Adipocyte (in vitro differentiated cells): ENCODE results near the gene ADAMTS4.

Experiments used
- DNase-seq: peaks from one replicate; pipeline ENCODE4 v3.0.0-alpha.2; 2015; ENCODE audit warnings: low read depth
- H3K27me3 ChIP-seq: replicated peaks from 2 replicates; pipeline ENCODE4 v1.7.0; 2013; ENCODE audit warnings: mild to moderate bottlenecking, low read length, moderate library complexity; ENCODE audit not compliant: control insufficient read depth, insufficient read depth
- H3K36me3 ChIP-seq: 2 replicates; pipeline ENCODE4 v1.7.0; 2013; ENCODE audit warnings: low read length, mild to moderate bottlenecking, moderate library complexity; ENCODE audit not compliant: control insufficient read depth, insufficient read depth, severe bottlenecking
- H3K4me1 ChIP-seq: 2 replicates; pipeline ENCODE4 v1.7.0; 2013; ENCODE audit warnings: mild to moderate bottlenecking, low read length, moderate library complexity; ENCODE audit not compliant: control insufficient read depth, insufficient read depth
- H3K4me3 ChIP-seq: 2 replicates; pipeline ENCODE4 v1.7.0; 2013; ENCODE audit warnings: mild to moderate bottlenecking, low read length, moderate library complexity
- H3K9ac ChIP-seq: 2 replicates; pipeline ENCODE4 v1.7.0; 2013; ENCODE audit warnings: mild to moderate bottlenecking, low read length, moderate library complexity
- H3K9me3 ChIP-seq: 2 replicates; pipeline ENCODE4 v1.7.0; 2013; ENCODE audit warnings: mild to moderate bottlenecking, low read length, moderate library complexity; ENCODE audit not compliant: control insufficient read depth

The ADAMTS4 gene

DNA sequence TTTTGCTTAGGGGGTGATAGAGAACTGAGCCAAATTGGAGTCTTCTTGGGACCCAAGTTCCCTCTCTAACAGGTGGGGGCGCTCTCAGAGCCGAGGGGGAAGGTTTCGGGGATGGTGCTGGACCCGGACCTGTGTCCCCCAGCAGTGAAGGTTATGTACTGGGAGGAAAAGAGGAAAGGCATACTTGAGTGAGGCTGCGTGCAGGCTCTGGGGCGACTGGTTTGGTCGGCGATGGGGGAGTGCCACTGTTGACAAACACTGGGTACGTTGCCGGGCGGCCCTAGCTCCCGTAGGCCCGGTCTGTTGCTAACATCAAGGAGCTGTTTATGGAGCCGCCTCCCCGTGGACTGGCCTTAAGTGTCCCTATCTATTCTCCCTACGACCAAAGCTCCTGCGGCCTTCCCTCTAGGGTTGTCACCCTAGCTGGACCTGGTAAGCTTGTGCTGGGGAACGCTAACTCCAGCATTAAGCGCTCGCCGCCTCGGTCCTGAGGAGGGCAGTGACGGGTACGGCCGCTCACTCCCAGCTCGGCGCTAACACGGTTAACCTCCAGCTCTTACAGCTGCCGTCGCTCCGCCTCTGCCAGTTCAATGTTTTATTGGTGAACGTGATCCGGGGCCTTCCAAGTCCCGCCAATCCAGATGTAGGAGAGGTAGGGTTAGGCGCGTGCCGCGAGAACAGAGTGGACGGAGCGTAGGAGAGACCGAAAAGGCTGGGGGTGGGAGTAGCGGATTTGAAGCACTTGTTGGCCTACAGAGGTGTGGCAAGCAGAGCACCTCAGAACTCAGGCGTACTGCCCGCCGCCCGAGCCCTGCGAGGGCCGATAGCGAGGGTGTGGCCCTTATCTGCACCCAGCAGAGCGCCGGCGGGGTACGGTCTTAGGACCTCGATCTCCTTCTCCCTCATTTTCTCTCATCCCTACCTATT lies 32.8 kb downstream of the ADAMTS4 start, which contains the start of gene PPOX:
Gene PPOX, plus strand, starts transcription at position 685 of the 927 bp plus-strand sequence. CDS start 422 bp downstream, outside the sequence.
- H3K4me1 ChIP-seq: peaks cover 15% of the 10 kb centered on the region
- peak within 1 kb of the TSS; percentile 93 for H3K4me3 ChIP-seq
- no peaks in the 10 kb centered on the region for H3K27me3 ChIP-seq
- peak; percentile 99 for DNase-seq
- peak within 1 kb of the TSS; percentile 91 for H3K9ac ChIP-seq
- no peaks in the 10 kb centered on the region for H3K9me3 ChIP-seq
- H3K36me3 ChIP-seq: peaks cover 41% of the 10 kb centered on the region

DNA sequence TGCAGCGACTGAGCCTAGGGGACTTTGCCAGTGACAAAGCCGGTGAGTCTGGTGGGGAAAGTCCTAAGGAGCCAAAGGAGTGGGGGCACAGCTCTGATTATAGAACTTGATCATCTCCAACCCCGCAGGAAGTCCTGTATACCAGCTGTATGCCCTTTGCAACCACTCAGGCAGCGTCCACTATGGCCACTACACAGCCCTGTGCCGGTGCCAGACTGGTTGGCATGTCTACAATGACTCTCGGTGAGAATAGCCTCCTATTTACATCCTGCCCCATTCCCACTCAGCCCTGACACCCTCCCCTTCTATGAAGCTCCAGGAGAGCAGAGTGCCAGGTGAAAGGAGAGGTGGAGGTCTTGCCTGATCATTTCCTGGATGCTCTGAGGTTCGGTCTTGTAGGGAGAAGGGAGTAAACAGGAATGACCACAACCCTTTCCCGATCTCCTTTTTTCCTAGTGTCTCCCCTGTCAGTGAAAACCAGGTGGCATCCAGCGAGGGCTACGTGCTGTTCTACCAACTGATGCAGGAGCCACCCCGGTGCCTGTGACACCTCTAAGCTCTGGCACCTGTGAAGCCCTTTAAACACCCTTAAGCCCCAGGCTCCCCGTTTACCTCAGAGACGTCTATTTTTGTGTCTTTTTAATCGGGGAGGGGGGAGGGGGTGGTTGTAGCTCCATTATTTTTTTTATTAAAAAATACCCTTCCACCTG lies 33.8 kb downstream of the ADAMTS4 start:
- peaks cover 35% of the 10 kb centered on the region for H3K36me3 ChIP-seq
- H3K9ac ChIP-seq: peak overlapping the region; percentile 91
- no peaks in the 10 kb centered on the region for H3K9me3 ChIP-seq
- peak overlapping the region; percentile 93 for H3K4me3 ChIP-seq
- no peak for DNase-seq
- H3K4me1 ChIP-seq: peaks cover 21% of the 10 kb centered on the region
- H3K27me3 ChIP-seq: no peaks in the 10 kb centered on the region

DNA sequence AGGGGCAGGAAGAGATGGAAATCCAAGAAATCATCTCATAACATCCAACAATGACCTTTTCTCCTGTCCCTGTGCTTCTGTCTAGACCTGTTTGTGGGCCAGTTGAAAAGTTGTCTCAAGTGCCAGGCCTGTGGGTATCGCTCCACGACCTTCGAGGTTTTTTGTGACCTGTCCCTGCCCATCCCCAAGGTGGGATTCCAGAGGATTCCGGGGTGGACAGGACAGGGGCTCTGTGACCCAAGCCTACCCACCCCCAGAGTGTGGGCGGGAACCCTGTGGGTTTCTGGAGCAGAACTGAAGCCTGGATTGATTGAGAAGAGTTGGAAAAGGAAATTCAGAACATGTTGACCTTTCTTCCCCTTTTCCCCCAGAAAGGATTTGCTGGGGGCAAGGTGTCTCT lies 35.1 kb downstream of the ADAMTS4 start:
- Histone ChIP-seq H3K9me3 (no peaks in the 10 kb centered on the region), H3K4me1 (peaks cover 29% of the 10 kb centered on the region), H3K36me3 (peaks cover 27% of the 10 kb centered on the region), H3K9ac (no peak overlapping the region), H3K4me3 (no peak overlapping the region), H3K27me3 (no peaks in the 10 kb centered on the region)
- no peak for DNase-seq

DNA sequence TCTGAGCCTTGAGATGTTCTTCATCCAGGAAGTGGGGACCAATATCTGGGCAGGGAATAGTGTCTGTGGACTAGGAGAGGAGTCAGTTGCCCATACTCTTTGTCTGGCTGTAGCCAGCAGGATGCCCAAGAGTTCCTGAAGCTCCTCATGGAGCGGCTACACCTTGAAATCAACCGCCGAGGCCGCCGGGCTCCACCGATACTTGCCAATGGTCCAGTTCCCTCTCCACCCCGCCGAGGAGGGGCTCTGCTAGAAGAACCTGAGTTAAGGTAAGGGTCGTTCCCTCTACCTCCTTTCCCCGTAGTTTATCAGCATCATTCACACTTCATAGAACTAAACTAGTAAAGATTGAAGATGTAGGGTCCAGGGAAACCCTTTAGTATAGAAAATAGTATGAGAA lies 36.0 kb downstream of the ADAMTS4 start:
- H3K36me3 ChIP-seq: peaks cover 36% of the 10 kb centered on the region
- no peaks in the 10 kb centered on the region for H3K9me3 ChIP-seq
- no peak overlapping the region for H3K9ac ChIP-seq
- no peak overlapping the region for H3K4me3 ChIP-seq
- H3K4me1 ChIP-seq: peaks cover 33% of the 10 kb centered on the region
- no peak for DNase-seq
- H3K27me3 ChIP-seq: no peaks in the 10 kb centered on the region

DNA sequence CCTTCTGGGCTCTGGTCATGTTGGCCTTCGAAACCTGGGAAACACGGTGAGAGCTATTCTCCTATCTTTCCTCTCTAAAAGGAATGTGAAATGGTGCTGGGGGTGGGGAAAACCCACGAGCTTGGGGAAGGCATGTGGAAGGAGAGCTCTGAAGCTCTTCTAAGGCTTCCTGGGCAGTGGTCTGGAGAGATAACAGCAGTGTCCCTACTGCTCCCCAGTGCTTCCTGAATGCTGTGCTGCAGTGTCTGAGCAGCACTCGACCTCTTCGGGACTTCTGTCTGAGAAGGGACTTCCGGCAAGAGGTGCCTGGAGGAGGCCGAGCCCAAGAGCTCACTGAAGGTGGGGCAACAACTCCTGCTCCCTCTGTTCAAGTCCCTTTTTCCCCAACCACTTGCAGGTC lies 36.8 kb downstream of the ADAMTS4 start:
- Histone ChIP-seq H3K27me3 (no peaks in the 10 kb centered on the region), H3K9ac (no peak overlapping the region), H3K4me1 (peaks cover 30% of the 10 kb centered on the region), H3K4me3 (no peak overlapping the region), H3K9me3 (no peaks in the 10 kb centered on the region), H3K36me3 (peaks cover 43% of the 10 kb centered on the region)
- DNase-seq: no peak

DNA sequence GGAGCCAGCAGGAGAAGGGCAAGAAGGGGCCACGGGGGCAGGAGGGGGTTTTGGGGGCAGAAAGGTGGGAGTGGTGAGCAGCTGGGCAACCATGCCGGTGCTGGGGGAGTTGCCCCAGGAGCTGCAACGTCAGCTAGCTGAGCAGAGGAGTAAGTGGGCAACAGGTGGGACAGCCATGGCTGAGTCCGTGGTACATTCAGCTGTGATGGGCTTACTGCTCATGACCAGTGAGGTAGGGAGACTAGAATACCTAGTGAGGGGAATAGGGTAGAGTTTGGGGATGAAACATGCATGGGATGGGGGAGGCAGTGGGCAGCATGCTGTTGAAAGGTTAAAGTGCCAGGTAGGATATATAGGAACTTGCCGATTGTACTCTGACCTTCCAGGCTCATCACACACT lies 37.2 kb downstream of the ADAMTS4 start:
- no peak overlapping the region for H3K9ac ChIP-seq
- H3K4me3 ChIP-seq: no peak overlapping the region
- no peaks in the 10 kb centered on the region for H3K9me3 ChIP-seq
- H3K36me3 ChIP-seq: peaks cover 45% of the 10 kb centered on the region
- no peak for DNase-seq
- no peaks in the 10 kb centered on the region for H3K27me3 ChIP-seq
- peaks cover 26% of the 10 kb centered on the region for H3K4me1 ChIP-seq

DNA sequence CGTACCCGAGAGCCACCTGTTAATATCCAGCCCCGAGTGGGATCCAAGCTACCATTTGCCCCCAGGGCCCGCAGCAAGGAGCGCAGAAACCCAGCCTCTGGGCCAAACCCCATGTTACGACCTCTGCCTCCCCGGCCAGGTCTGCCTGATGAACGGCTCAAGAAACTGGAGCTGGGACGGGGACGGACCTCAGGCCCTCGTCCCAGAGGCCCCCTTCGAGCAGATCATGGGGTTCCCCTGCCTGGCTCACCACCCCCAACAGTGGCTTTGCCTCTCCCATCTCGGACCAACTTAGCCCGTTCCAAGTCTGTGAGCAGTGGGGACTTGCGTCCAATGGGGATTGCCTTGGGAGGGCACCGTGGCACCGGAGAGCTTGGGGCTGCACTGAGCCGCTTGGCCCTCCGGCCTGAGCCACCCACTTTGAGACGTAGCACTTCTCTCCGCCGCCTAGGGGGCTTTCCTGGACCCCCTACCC lies 38.1 kb downstream of the ADAMTS4 start:
- DNase-seq: no peak
- Histone ChIP-seq H3K4me3 (no peak overlapping the region), H3K9ac (no peak overlapping the region), H3K9me3 (no peaks in the 10 kb centered on the region), H3K27me3 (no peaks in the 10 kb centered on the region), H3K36me3 (peaks cover 45% of the 10 kb centered on the region), H3K4me1 (peaks cover 23% of the 10 kb centered on the region)

DNA sequence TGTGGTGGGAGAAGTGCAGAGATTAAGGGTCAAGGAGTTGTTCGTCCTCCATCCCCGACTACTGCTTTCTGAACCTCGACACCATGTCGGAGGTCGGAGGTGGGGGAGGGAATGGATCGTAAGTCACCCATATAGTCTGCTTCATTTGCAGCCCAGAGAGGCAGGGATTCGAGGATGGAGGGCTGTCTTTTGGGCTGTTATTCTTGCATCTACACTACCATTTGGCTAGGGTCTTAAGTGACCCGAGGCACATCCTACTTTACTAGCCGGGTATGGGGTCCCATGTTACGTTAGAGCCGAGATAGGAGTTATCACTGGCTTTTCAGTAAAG lies 39.0 kb downstream of the ADAMTS4 start:
- Histone ChIP-seq H3K36me3 (peaks cover 43% of the 10 kb centered on the region), H3K9me3 (no peaks in the 10 kb centered on the region), H3K27me3 (no peaks in the 10 kb centered on the region), H3K4me3 (peak overlapping the region; percentile 90), H3K4me1 (peaks cover 18% of the 10 kb centered on the region), H3K9ac (peak overlapping the region; percentile 90)
- DNase-seq: no peak

DNA sequence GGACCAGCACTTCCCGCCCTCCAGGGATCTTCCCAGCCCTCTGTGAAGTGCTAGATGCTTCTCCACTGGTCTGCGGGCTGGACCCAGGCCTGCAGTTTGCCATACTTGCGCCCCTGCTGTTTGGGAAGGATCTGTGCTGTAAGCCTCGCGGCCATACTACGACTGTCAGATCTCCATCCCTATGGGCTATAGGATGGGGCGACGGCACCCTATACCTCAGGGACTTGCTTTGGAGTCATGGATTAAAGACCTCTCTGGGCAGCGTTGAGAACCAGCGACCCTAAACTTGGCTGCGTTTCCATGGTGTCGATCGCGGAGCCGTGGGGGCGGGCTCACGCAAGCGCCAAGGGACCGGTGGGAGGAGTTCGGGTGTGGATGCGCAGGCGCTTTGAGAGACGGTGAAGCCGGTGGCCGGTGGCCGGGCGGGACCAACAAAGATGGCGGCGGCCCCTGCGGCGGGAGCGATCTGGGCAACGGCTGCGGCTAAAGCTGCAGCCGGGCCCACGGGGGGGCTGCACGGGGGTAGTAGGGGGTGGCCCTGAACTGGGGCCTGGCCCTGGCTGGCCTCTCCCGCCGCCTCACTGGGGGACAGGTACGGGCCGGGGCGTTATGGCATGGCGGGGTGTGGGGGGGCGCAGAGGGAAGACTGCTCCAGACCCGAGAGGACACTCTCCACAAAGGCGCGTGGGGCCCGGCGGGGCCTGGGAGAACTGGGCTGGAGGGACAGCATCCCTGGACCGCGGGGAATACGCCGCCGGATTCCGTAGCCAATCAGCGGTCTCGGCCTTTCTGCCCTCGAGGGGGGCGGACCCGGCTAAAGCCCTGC lies 39.6 kb downstream of the ADAMTS4 start, which contains the start of gene USP21:
Gene USP21, plus strand, starts transcription at position 414 of the 826 bp plus-strand sequence. CDS start 1,141 bp downstream, outside the sequence.
- H3K9ac ChIP-seq: peak within 1 kb of the TSS; percentile 90
- H3K9me3 ChIP-seq: no peaks in the 10 kb centered on the region
- no peaks in the 10 kb centered on the region for H3K27me3 ChIP-seq
- peaks cover 18% of the 10 kb centered on the region for H3K4me1 ChIP-seq
- peak; percentile 98 for DNase-seq
- peak within 1 kb of the TSS; percentile 90 for H3K4me3 ChIP-seq
- H3K36me3 ChIP-seq: peaks cover 37% of the 10 kb centered on the region

DNA sequence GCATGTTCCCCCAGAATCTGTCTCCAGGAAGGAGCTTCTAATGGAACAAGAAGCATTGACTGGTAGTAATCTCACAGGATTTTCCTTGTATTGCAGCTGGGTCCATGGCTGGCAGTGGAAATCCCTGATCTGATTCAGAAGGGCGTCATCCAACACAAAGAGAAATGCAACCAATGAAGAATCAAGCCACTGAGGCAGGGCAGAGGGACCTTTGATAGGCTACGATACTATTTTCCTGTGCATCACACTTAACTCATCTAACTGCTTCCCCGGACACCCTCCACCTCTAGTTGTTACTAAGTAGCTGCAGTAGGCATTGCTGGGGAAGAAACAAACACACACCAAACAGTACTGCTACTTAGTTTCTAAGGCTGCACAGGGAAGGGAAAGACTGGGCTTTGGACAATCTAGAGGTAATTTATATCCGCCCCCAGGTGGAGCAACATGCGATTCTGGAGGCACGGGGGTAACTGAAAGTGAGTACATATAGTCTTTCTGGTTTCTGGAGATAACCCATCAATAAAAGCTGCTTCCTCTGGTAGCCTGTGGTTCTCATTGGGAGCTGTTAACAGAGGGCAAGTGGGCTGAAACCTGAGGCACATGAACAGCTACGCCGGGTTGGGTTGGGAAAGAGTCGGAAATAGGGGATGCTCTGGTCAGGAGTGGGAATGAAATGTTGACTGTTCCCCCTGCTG lies 40.4 kb downstream of the ADAMTS4 start:
- Histone ChIP-seq H3K36me3 (peaks cover 35% of the 10 kb centered on the region), H3K27me3 (no peaks in the 10 kb centered on the region), H3K4me3 (peak overlapping the region; percentile 90), H3K4me1 (peaks cover 18% of the 10 kb centered on the region), H3K9me3 (no peaks in the 10 kb centered on the region), H3K9ac (peak overlapping the region; percentile 90)
- DNase-seq: no peak
